Measurements from ENCODE around the gene C11orf54. TPM values are rescaled to one million over a fixed set of nuclear protein-coding genes. Genes with fewer than 3 reads are reported as not detected.
"Not testable (repeated sequence)": the region's sequence is repeated elsewhere in the genome, so short reads cannot be mapped to it uniquely, and the experiment has no call there.

C11orf54 gene
- total and polyA plus RNA-seq, 4 donors, result 33.8 to 47.1 (median 39.9) TPM

DNA sequence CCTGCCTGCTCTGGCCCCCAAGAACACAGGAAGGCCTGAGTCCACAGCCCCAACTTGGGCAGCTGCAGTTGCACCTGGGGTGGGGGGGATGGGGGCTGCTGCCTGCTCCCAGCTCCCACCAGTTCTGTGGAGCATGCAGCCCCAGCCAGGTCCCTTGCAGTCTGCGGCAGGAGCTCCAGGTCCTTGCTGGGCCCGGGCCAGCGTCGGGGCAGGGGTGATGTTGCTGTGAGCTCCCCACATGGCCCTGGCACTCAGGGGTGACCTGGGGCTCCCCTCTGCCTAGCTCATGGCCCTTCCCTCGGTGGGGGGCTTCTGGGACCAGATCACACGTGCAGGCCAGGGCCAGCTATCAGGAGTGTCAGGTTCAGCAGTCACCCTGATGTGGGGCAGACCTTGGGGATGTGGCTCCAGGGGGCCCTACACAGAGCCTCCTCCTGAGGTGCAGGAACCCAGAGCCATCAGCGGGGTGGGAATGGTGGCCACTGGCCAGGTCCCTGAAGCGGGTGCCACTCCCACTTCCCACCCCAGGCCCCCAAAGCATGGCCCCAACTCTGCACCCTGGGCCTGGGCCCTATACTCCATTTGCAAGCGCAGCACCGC is 32.2 kb downstream of the C11orf54 start:
- H3K27me3 ChIP-seq (ENCODE audit: control insufficient read depth, insufficient read depth, low read length), result no peaks in the 10 kb centered on the region
- WGBS (ENCODE audit: insufficient coverage), result 96% methylated on average over 10 of the region's 10 CpGs

DNA sequence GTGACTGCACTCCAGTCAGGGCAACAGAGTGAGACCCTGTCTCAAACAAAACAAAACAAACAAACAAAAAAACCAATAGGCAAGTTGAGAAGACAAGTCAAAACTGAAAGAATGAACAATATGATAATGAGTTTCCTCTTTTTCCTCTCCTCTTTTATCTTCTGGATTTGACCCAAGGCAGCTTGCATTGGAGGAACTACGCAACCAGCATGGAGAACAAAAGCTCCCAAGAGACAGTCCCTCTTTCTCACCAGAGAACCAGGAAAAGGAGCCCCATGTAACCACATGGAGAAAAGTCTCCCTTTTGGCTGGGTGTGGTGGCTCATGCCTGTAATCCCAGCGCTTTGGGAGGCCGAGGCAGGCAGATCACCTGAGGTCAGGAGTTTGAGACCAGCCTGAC is 33.1 kb downstream of the C11orf54 start:
- DNase-seq (ENCODE audit: low read depth in 4 of 6, low spot score in 6 of 6); H3K4me3 ChIP-seq (ENCODE audit: low read depth, low read length); H3K4me1 ChIP-seq (ENCODE audit: control insufficient read depth, insufficient read depth, low read length); H3K27ac ChIP-seq (ENCODE audit: low read depth, low read length); H3K27me3 ChIP-seq (ENCODE audit: control insufficient read depth, insufficient read depth, low read length); H3K9me3 ChIP-seq (ENCODE audit: control insufficient read depth, insufficient read depth, low read length): not testable (repeated sequence)
- no CpG with 5 or more reads among the region's 3 CpGs for WGBS (ENCODE audit: insufficient coverage)
- peaks cover 10% of the 10 kb centered on the region for H3K36me3 ChIP-seq (ENCODE audit: control insufficient read depth, insufficient read depth, low read length)

More for the DNA sequence above, 32.2 kb downstream of the C11orf54 start:
- no peak overlapping the region for H3K27ac ChIP-seq (ENCODE audit: low read depth, low read length)
- H3K4me3 ChIP-seq (ENCODE audit: low read depth, low read length), result no peak overlapping the region
- no peaks in the 10 kb centered on the region for H3K4me1 ChIP-seq (ENCODE audit: control insufficient read depth, insufficient read depth, low read length)
- no peak for DNase-seq (ENCODE audit: low read depth in 4 of 6, low spot score in 6 of 6)
- H3K36me3 ChIP-seq (ENCODE audit: control insufficient read depth, insufficient read depth, low read length), result peaks cover 10% of the 10 kb centered on the region
- no peaks in the 10 kb centered on the region for H3K9me3 ChIP-seq (ENCODE audit: control insufficient read depth, insufficient read depth, low read length)

DNA sequence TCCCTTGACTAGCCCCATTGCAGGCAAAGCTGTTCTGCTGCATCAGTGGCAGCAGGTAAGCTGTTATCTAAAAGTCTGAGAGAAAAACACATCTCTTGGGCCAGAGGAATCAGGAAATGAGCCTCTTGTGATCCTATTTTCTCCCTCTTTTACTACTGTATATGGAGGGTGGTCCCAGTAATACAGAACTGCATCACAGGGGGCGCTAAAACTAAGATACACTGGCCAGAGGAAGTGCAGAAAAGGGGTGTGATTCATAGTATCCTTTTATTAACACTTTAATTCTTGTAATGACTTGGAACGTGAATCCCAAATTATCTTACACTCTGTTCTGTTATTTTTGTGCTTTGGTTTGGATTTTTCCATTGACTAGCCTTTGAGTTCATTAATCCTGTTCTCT is 33.8 kb downstream of the C11orf54 start:
- peaks cover 10% of the 10 kb centered on the region for H3K36me3 ChIP-seq (ENCODE audit: control insufficient read depth, insufficient read depth, low read length)
- no peaks in the 10 kb centered on the region for H3K9me3 ChIP-seq (ENCODE audit: control insufficient read depth, insufficient read depth, low read length)
- H3K4me1 ChIP-seq (ENCODE audit: control insufficient read depth, insufficient read depth, low read length), result no peaks in the 10 kb centered on the region
- no peaks in the 10 kb centered on the region for H3K27me3 ChIP-seq (ENCODE audit: control insufficient read depth, insufficient read depth, low read length)
- H3K4me3 ChIP-seq (ENCODE audit: low read depth, low read length), result no peak overlapping the region
- H3K27ac ChIP-seq (ENCODE audit: low read depth, low read length), result no peak overlapping the region
- no CpG with 5 or more reads among the region's 2 CpGs for WGBS (ENCODE audit: insufficient coverage)
- no peak for DNase-seq (ENCODE audit: low read depth in 4 of 6, low spot score in 6 of 6)

DNA sequence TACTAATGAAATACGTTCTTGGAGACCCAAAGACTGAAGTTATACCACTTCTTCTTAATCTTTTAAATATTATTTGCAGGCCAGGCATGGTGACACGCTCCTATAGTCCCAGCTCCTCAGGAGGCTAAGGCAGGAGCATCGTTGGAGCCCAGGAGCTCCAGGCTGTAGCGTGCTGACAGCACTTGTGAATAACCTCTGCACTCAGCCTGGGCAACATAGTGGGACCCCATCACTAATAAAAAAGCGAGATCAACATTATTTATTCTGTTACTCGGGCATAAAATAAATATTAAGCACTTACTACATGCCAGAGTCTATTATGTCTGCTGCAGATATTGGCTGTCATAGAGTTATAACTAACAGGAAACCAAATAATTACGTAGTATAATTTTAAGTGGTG is 41.9 kb downstream of the C11orf54 start:
- Histone ChIP-seq H3K27ac (ENCODE audit: low read depth, low read length) (peak overlapping the region; percentile 98), H3K27me3 (ENCODE audit: control insufficient read depth, insufficient read depth, low read length) (no peaks in the 10 kb centered on the region), H3K36me3 (ENCODE audit: control insufficient read depth, insufficient read depth, low read length) (no peaks in the 10 kb centered on the region), H3K9me3 (ENCODE audit: control insufficient read depth, insufficient read depth, low read length) (no peaks in the 10 kb centered on the region), H3K4me1 (ENCODE audit: control insufficient read depth, insufficient read depth, low read length) (peaks cover 20% of the 10 kb centered on the region), H3K4me3 (ENCODE audit: low read depth, low read length) (peak overlapping the region; percentile 98)
- WGBS (ENCODE audit: insufficient coverage), result 96% methylated on average over 3 of the region's 7 CpGs
- no peak for DNase-seq (ENCODE audit: low read depth in 4 of 6, low spot score in 6 of 6)

DNA sequence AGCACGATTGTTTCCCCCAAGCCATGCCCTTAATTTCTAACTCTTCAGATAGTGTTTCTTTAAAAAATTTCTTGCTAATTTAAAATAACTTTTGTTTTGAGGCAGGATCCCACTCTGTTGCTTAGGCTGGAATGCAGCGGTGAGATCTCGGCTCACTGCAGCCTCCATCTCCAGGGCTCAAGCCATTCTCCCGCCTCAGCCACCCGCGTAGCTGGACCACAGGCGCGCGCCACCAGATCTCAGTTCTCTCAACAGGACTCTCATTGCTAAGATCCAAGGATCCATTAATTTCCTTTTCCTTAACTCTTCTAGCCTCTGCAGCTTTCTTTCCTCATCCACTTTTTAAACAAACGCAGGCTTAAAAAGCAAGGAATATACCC is 42.3 kb downstream of the C11orf54 start:
- H3K9me3 ChIP-seq (ENCODE audit: control insufficient read depth, insufficient read depth, low read length), result no peaks in the 10 kb centered on the region
- H3K36me3 ChIP-seq (ENCODE audit: control insufficient read depth, insufficient read depth, low read length), result no peaks in the 10 kb centered on the region
- H3K4me1 ChIP-seq (ENCODE audit: control insufficient read depth, insufficient read depth, low read length), result peaks cover 20% of the 10 kb centered on the region
- no peaks in the 10 kb centered on the region for H3K27me3 ChIP-seq (ENCODE audit: control insufficient read depth, insufficient read depth, low read length)
- peak overlapping the region; percentile 98 for H3K4me3 ChIP-seq (ENCODE audit: low read depth, low read length)
- WGBS (ENCODE audit: insufficient coverage), result 0% methylated on average over 9 of the region's 10 CpGs
- peak overlapping the region; percentile 98 for H3K27ac ChIP-seq (ENCODE audit: low read depth, low read length)
- no peak for DNase-seq (ENCODE audit: low read depth in 4 of 6, low spot score in 6 of 6)

DNA sequence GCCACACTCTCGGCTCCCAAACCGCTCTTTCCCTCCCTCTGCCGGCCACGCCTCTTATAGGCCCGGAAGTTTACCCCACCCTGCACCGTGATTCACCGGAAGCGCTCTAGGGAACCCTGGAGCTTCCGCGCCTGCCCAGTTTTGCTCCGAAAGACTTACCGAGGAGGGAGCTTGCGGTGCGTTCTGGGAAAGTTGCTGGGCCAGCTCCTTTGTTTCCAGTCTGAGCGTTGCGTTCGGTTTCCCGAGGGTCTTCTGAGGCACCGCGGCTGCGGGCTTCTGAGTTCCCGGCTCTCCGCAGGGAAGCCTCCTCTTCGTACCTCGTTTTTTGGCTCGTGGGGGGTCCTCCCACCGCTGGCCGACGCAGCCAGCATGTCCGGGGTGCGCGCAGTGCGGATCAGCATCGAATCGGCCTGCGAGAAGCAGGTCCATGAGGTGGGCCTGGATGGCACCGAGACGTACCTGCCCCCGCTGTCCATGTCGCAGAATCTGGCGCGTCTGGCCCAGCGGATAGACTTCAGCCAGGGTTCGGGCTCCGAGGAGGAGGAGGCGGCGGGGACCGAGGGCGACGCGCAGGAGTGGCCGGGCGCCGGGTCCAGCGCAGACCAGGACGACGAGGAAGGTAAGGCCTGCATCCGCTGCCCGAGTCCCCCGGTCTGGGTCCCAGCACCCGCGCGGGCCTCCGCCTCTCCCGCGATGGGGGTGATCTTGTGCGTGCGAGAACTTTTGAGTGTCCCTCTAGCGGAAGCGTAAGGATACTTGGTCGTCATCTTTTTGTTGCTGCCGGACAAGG is 42.9 kb downstream of the C11orf54 start, which contains the start of gene MED17:
Gene MED17 (plus strand): TSS at position 138 of the 790 bp plus-strand sequence. CDS start 232 bp downstream, at position 370.
- peak within 1 kb of the TSS; percentile 98 for H3K27ac ChIP-seq (ENCODE audit: low read depth, low read length)
- peak within 1 kb of the TSS; percentile 98 for H3K4me3 ChIP-seq (ENCODE audit: low read depth, low read length)
- no peaks in the 10 kb centered on the region for H3K9me3 ChIP-seq (ENCODE audit: control insufficient read depth, insufficient read depth, low read length)
- under 1% methylated on average over 71 of the region's 72 CpGs for WGBS (ENCODE audit: insufficient coverage)
- DNase-seq (ENCODE audit: low read depth in 4 of 6, low spot score in 6 of 6), result peak; percentile 88 to 99 (median 92)
- no peaks in the 10 kb centered on the region for H3K36me3 ChIP-seq (ENCODE audit: control insufficient read depth, insufficient read depth, low read length)
- H3K27me3 ChIP-seq (ENCODE audit: control insufficient read depth, insufficient read depth, low read length), result no peaks in the 10 kb centered on the region
- H3K4me1 ChIP-seq (ENCODE audit: control insufficient read depth, insufficient read depth, low read length), result peaks cover 20% of the 10 kb centered on the region

DNA sequence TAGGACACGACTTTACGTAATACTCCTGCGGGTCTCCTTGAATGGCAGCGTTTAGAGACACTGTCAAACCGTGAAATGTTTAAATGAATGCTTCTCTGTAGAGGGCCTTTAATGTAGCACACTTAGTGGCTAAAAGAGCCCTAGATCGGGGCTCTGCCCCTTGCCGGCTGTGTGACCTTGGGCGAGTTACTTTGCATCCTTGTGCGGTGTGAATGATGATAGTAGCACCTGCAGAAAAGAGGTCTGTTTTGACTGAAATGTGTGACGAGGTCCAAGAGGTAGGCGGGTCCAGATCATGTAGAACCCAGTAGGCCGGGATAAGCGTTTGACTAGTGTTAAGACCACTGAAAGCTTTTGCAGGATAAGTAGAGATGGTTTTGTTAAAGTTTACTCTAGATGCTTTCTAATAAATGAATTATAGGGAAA is 43.5 kb downstream of the C11orf54 start:
- Histone ChIP-seq H3K27me3 (ENCODE audit: control insufficient read depth, insufficient read depth, low read length) (no peaks in the 10 kb centered on the region), H3K27ac (ENCODE audit: low read depth, low read length) (peak overlapping the region; percentile 98), H3K9me3 (ENCODE audit: control insufficient read depth, insufficient read depth, low read length) (no peaks in the 10 kb centered on the region), H3K36me3 (ENCODE audit: control insufficient read depth, insufficient read depth, low read length) (no peaks in the 10 kb centered on the region), H3K4me3 (ENCODE audit: low read depth, low read length) (peak overlapping the region; percentile 98), H3K4me1 (ENCODE audit: control insufficient read depth, insufficient read depth, low read length) (peaks cover 20% of the 10 kb centered on the region)
- WGBS (ENCODE audit: insufficient coverage), result 0% methylated on average over 13 of the region's 13 CpGs
- DNase-seq (ENCODE audit: low read depth in 4 of 6, low spot score in 6 of 6), result peak in 1 of 6 donors; percentile 33

DNA sequence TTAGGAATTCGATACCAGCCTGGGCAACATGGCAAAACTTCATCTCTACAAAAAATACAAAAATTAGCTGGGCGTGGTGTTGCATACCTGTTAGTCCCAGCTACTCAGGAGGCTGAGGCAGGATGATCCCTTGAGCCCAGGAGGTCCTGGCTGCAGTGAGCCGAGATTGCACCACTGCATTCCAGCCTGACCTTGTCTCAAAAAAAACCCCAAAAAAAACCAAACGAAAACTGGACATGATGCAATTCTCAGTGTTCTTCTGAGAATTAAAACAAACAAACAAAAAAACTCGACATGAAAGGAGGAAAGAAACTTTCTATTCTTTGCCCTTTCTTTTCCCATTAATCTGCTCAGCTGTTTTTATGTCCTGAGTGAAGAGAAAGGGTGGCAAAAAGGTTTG is 50.0 kb downstream of the C11orf54 start:
- DNase-seq (ENCODE audit: low read depth in 4 of 6, low spot score in 6 of 6), result no peak
- no peaks in the 10 kb centered on the region for H3K9me3 ChIP-seq (ENCODE audit: control insufficient read depth, insufficient read depth, low read length)
- H3K4me1 ChIP-seq (ENCODE audit: control insufficient read depth, insufficient read depth, low read length), result peaks cover 8% of the 10 kb centered on the region
- 95% methylated on average over 3 of the region's 5 CpGs for WGBS (ENCODE audit: insufficient coverage)
- H3K27me3 ChIP-seq (ENCODE audit: control insufficient read depth, insufficient read depth, low read length), result no peaks in the 10 kb centered on the region
- no peak overlapping the region for H3K27ac ChIP-seq (ENCODE audit: low read depth, low read length)
- no peak overlapping the region for H3K4me3 ChIP-seq (ENCODE audit: low read depth, low read length)
- peaks cover 33% of the 10 kb centered on the region for H3K36me3 ChIP-seq (ENCODE audit: control insufficient read depth, insufficient read depth, low read length)

DNA sequence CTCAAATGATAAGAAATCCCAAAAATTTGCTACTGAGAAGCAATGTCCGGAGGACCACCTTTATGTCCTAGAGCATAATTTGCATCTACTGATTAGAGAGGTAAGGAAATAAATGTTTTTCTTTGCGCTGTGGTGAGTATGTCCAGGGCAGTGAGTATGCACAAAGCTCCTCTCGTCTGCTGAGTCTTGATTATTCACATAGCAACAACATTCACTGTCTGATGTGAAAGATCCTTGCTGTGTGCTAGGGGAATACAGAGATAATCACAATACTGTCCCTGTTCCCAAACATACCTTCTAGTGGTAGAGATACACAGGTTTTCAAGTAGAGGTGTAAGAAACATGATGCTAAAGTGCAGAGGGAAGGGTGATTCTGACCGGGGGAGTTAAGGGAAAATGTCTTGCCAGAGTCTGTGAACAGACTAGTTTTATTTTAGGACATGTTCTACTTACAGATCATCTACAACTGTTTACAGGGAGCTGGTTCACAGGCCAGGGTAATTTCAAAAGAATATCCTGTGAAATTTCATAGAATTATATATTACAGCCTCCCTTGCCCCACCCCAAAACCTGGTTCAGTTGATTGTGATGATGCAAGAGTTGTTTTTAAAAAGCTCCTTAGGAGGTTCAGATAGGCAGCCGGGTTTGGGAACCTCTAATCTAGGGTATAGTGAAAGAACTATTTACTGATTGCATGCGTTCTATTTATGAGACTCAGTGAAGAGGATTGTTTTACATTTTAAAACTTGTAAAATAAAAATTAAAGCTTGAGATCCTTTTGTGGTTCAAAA is 55.2 kb downstream of the C11orf54 start:
- Histone ChIP-seq H3K36me3 (ENCODE audit: control insufficient read depth, insufficient read depth, low read length) (peaks cover 39% of the 10 kb centered on the region), H3K27me3 (ENCODE audit: control insufficient read depth, insufficient read depth, low read length) (no peaks in the 10 kb centered on the region), H3K4me3 (ENCODE audit: low read depth, low read length) (no peak overlapping the region), H3K9me3 (ENCODE audit: control insufficient read depth, insufficient read depth, low read length) (no peaks in the 10 kb centered on the region), H3K4me1 (ENCODE audit: control insufficient read depth, insufficient read depth, low read length) (no peaks in the 10 kb centered on the region), H3K27ac (ENCODE audit: low read depth, low read length) (no peak overlapping the region)
- no peak for DNase-seq (ENCODE audit: low read depth in 4 of 6, low spot score in 6 of 6)
- no CpG with 5 or more reads among the region's 6 CpGs for WGBS (ENCODE audit: insufficient coverage)

All from spinal cord (tissue), 10 donors.